Activated B cell treated with CpG ODN at 0.5 μM for 24 hours (primary cell): ENCODE data around the gene KCNK6. TPM values are rescaled to one million over a fixed set of nuclear protein-coding genes. Genes with fewer than 3 reads are reported as not detected.

ENCODE experiments used
- ATAC-seq: fragments of 200-7000 bp; cut with Tn5 transposase; one replicate; pipeline ENCODE4 v1.10.0; 2021; ENCODE audit warnings: low read depth, mild to moderate bottlenecking, moderate library complexity
- CTCF ChIA-PET: fragments of 350-600 bp; sonication (Branson Sonifier 250); formaldehyde crosslinking; loops from one replicate; lab custom pipeline; 2021; ENCODE audit warnings: antibody characterized with exemption; lab: Charles Lee
- POLR2A ChIA-PET: fragments of 350-600 bp; sonication (Branson Sonifier 250); formaldehyde crosslinking; loops from one replicate; lab custom pipeline; 2021; ENCODE audit warnings: antibody characterized with exemption; lab: Charles Lee
- DNase-seq: peaks from one replicate; pipeline ENCODE4 v3.0.0; 2022
- H3K27ac Mint-ChIP-seq: one replicate; pipeline ENCODE4 v1.8.0; 2020; ENCODE audit warnings: mixed read lengths
- H3K27me3 Mint-ChIP-seq: one replicate; pipeline ENCODE4 v1.8.0; 2021; ENCODE audit warnings: mixed read lengths
- H3K36me3 Mint-ChIP-seq: one replicate; pipeline ENCODE4 v1.8.0; 2021; ENCODE audit warnings: low read depth, mixed read lengths
- H3K4me1 Mint-ChIP-seq: one replicate; pipeline ENCODE4 v1.8.0; 2021; ENCODE audit warnings: mixed read lengths
- H3K4me3 Mint-ChIP-seq: one replicate; pipeline ENCODE4 v1.8.0; 2020; ENCODE audit warnings: mild to moderate bottlenecking, mixed read lengths
- H3K9me3 Mint-ChIP-seq: one replicate; pipeline ENCODE4 v1.8.0; 2020; ENCODE audit warnings: mixed read lengths
- CTCF ChIP-seq: fragments of 200-600 bp; IDR thresholded peaks from one replicate; pipeline ENCODE4 v1.8.0; 2022; ENCODE audit warnings: antibody characterized with exemption, mild to moderate bottlenecking
- intact Hi-C: fragments of 100-400 bp; cut with micrococcal nuclease; formaldehyde crosslinking; loops from one replicate; pipeline ENCODE4 v1.15.1; 2024
- total RNA-seq: library from RNA; stranded (reverse); gene quantifications from 2 replicates; pipeline ENCODE4 v1.2.3, GENCODE V29; 2022

Gene KCNK6
- total RNA-seq, 1 donor from 2014 or later = 4.7 TPM

- Mint-ChIP-seq H3K27me3 (no peaks in the 10 kb centered on the region), H3K9me3 (no peaks in the 10 kb centered on the region), H3K27ac (no peak overlapping the region), H3K4me1 (peaks cover 44% of the 10 kb centered on the region), H3K4me3 (peak overlapping the region; percentile 84), H3K36me3 (no peaks in the 10 kb centered on the region)
- intact Hi-C loops = loop anchor here (5.0 to 10.0 kb wide), 2 partner anchors 411 to 1126 kb away; partner anchors contain the start of genes SIPA1L3, SUPT5H and WDR87
- ChIA-PET POLR2A (interaction anchor here (0.5 to 3.1 kb wide), 5 partner anchors 55 to 300 kb away, joined by 4 to 11 read pairs (median 5); partner anchors contain the start of genes PSMD8 and SPINT2), CTCF (interaction anchor here (1.6 kb wide), 1 partner anchor 14 kb away, joined by 5 read pairs; no protein-coding TSS in a partner anchor)
- ATAC-seq = no peak
- no peak for DNase-seq
- no peak for TF ChIP-seq CTCF
Measured at GRCh38 chr19:38318660-38319059, 985 bp upstream of the KCNK6 start.

- H3K36me3 Mint-ChIP-seq = peaks cover 7% of the 10 kb centered on the region
- POLR2A ChIA-PET = interaction anchor here (3.1 kb wide), 1 partner anchor 57 kb away, joined by 11 read pairs; the partner anchor contains the start of gene SPINT2
Measured at GRCh38 chr19:38320969-38321339, 1.3 kb downstream of the KCNK6 start.

GRCh38 chr19:38321646-38322196 lies 2.1 kb downstream of the KCNK6 start:
- ChIA-PET CTCF (no interaction called here), POLR2A (no interaction called here)
- Mint-ChIP-seq H3K27me3 (no peaks in the 10 kb centered on the region), H3K9me3 (no peaks in the 10 kb centered on the region), H3K4me1 (peaks cover 30% of the 10 kb centered on the region), H3K36me3 (peaks cover 8% of the 10 kb centered on the region), H3K27ac (no peak overlapping the region), H3K4me3 (peak overlapping the region; percentile 84)
- ATAC-seq = no peak
- DNase-seq = no peak
- TF ChIP-seq CTCF = no peak
- intact Hi-C loops = no loop called here

More at GRCh38 chr19:38320969-38321339, 1.3 kb downstream of the KCNK6 start:
- no peaks in the 10 kb centered on the region for H3K27me3 Mint-ChIP-seq
- ATAC-seq (no peak), DNase-seq (no peak)
- peak overlapping the region; percentile 3 for H3K27ac Mint-ChIP-seq
- H3K9me3 Mint-ChIP-seq = no peaks in the 10 kb centered on the region
- intact Hi-C loops = no loop called here
- H3K4me1 Mint-ChIP-seq = peaks cover 38% of the 10 kb centered on the region
- peak overlapping the region; percentile 84 for H3K4me3 Mint-ChIP-seq
- TF ChIP-seq CTCF = no peak
- CTCF ChIA-PET = no interaction called here

- intact Hi-C loops = no loop called here
- ChIA-PET POLR2A (no interaction called here), CTCF (no interaction called here)
- Mint-ChIP-seq H3K4me3 (no peak overlapping the region), H3K4me1 (peaks cover 18% of the 10 kb centered on the region), H3K27me3 (no peaks in the 10 kb centered on the region), H3K36me3 (peaks cover 22% of the 10 kb centered on the region), H3K9me3 (no peaks in the 10 kb centered on the region), H3K27ac (no peak overlapping the region)
- no peak for TF ChIP-seq CTCF
- DNase-seq = no peak
- no peak for ATAC-seq
Measured at GRCh38 chr19:38323291-38323690, 3.6 kb downstream of the KCNK6 start.

- no peak for ATAC-seq
- H3K36me3 Mint-ChIP-seq = peaks cover 22% of the 10 kb centered on the region
- no peaks in the 10 kb centered on the region for H3K27me3 Mint-ChIP-seq
- no peak overlapping the region for H3K4me3 Mint-ChIP-seq
- CTCF ChIA-PET = no interaction called here
- TF ChIP-seq CTCF = no peak
- no peaks in the 10 kb centered on the region for H3K9me3 Mint-ChIP-seq
- POLR2A ChIA-PET = no interaction called here
- H3K4me1 Mint-ChIP-seq = peaks cover 12% of the 10 kb centered on the region
- DNase-seq = no peak
- intact Hi-C loops = no loop called here
- no peak overlapping the region for H3K27ac Mint-ChIP-seq
Measured at GRCh38 chr19:38324431-38324830, 4.8 kb downstream of the KCNK6 start.
